Measurements from ENCODE around the gene AP1G2.
"Not testable (repeated sequence)": the region's sequence is repeated elsewhere in the genome, so short reads cannot be mapped to it uniquely, and the experiment has no call there.

Gene AP1G2

DNA sequence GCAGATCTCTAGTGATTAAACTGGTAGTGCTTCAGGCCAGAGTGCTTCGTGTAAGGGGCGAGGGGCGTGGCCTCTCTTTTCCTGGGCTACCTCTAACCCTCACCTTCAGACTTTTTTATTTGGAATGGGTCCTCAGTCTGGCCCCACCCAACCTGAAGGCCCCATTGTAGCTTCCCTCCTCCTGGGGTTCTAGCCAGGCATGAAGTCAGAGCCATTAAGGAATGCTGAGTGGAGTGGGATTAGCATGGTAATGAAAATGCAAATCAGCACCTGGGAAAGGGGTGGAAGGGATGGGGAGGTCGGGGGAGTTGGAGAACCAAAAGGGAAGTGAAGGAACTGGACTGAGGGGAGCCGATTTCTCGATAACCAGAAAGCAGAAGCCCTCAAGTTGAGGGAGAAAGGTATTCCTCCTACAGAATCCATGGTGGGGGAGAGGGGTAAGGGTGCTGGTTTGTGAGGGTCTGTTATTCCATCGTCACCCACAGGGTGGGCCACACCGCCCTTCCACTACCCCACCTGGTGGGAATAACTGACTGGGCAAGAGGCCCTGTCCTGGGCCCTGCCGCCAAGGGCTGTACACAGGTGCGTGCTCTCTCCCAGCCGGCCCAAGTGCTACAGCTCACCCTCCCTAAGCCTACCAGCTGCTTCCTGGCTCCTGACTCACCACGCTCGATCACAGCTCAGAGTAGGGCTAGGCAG is 30.1 kb downstream of the AP1G2 start:
- DNase-seq, result no peak

DNA sequence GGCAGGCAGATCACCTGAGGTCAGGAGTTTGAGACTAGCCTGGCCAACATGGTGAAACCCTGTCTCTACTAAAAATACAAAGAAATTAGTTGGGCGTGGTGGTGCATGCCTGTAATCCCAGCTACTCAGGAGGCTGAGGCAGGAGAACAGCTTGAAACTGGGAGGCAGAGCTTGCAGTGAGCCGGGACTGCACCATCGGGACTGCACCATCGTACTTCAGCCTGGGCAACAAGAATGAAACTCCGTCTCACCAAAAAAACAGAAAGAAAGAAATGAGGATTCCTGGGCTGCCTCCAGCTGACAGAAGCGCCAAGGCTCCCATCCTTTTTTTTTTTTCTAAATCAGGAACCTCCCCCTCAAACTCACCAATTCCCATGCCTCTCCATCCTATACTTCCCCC is 30.7 kb downstream of the AP1G2 start:
- not testable (repeated sequence) for DNase-seq

GRCh38 chr14:23536494-23536893 is 31.1 kb downstream of the AP1G2 start:
- DNase-seq, result no peak

DNA sequence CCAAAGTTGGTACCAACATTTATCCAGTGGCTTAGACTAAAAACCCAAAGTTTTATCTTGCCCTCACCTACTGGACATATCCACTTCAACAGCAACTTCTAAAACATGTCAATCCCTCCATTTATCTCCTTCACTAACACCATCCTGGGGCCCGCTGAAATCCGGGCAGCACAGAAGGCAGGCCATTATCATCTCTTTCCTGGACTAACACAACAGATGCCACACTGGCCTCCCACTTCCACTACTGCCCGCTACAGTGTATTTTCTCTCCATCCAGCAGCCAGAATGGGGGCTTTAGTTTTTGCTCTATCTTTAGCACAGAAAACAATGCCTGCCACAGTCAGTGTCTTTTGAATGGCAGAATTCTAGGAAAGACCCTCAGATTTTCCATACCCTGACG is 31.6 kb downstream of the AP1G2 start:
- no peak for DNase-seq

DNA sequence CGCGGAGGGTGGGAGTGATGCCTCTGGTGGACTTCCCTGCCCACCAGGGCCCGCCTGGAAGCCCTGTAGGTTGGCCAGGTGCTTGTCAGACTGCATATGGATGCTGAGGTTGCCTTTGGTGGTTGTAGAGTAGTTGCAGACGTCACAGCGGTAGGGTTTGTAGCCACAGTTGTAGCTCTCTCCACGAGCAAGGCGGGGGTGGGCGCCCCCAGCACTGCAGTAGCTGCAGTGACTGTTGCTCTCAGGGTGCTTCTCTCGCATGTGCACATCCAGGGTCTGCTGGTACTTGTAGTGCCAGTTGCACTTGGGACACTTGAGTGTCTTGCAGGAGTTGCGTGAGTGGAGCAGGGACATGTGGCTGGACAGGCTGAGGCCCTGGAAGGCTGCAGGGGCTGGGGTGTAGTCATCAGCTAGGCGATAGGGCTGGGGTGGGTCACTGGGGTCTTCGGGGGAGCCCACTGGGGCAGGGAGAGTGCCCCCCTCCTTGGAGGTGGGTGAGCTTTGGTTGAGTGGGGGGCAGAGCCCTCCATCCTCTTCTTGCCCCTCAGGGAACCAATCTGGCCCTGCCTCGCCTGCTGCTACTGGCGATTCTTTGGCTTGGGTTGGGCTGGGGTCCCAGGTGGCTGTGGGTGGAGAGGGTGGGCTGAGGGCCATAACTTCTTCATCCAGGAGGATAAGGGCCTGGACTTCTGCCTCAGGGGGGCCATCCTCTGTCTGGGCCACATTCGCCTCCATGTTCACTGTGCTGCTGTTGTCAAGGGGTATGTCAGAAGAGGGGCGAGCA is 33.7 kb downstream of the AP1G2 start:
- no peak for DNase-seq

DNA sequence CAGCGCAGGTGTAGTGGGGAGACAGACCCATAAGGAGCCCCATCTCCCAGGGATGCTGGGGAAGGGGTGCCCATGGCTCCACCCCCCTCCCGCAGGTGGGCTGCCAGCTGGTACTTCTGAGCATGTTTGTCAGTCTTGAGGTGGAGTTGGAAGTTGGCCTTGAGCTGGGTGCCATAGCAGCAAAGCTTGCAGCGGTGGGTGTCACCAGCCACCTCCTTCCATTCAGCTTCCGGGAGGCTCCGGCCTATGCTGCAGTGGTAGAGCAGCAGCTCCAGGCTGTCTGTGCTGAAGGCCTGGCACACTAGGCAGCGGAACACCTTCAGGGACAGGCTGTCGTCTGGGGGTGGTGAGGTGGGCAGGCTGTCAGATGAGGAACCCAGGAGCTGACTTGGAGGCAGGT is 34.9 kb downstream of the AP1G2 start:
- DNase-seq, result no peak

DNA sequence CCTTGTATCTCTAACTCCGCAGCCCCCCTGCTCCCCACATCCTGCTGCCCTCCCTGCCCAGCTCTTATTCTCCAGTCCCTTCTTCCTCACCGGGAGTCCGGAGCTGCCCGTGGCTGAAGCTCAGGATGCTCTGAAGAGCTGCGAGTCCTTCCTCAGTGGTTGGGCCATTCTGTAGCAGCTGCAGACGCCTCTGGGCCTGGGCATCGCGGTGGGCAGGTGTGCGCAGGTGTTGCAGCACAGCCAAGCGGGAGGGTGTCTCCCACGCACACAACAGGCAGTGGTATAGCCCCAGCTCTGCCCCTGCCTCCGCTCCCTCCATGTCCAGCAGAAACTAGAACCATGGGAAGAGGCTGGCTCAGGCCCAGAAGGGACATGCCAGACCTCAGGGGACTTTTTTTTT is 36.2 kb downstream of the AP1G2 start:
- no peak for DNase-seq

DNA sequence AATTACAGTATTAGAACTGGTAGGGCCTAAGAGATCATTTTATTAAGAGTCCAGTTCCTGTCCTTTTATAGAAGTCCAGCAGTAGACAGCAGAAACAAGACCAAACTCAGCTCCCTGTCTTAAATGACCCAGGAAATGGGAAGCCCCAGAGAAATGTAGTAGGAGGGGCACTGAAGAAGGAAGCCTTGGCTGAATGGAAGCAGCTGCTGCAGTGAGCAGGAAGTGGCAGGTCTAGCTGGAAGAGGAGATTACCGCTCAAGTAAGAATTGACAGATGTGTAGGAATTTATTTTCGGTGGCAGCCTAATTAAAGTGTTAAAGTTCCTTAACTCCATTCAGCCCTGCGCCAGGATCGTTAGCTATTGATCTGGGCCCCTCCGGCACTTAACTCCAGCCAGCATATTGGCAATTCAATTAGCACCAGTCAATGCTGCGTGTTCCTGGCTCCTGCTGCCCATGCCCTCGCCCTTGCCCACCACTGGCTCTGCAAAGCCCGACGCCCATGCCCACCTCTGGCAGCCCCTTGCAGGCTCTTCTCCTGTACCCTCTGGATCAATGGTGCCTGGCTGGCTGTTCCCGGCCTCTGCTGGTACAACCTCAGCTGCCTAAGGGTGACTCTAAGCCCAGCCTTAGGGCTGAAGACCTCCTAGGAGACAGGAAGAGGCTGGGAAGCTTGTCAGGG is 37.1 kb downstream of the AP1G2 start:
- no peak for DNase-seq

DNA sequence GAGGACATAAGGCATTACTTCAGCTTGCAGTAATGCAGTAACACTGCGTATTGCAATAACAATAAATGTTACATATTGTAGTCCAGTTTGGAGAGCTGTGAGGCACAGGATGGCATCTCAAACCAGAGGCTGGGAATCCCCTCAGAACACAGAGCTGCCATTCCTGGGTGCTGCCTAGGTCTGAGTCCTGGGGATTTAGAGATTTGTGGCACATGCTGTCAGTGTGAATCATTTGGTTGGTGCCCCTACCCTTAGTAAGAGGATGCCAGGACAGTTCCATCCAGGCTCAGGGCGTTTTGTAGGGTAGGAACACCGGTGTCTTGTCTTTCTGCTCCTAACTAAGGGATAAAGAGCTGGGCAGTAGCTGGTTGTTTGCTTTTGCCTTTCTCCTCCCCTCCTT is 38.6 kb downstream of the AP1G2 start:
- DNase-seq, result no peak

- DNase-seq, result no peak
Measured at GRCh38 chr14:23528555-23528954, 39.0 kb downstream of the AP1G2 start.

DNA sequence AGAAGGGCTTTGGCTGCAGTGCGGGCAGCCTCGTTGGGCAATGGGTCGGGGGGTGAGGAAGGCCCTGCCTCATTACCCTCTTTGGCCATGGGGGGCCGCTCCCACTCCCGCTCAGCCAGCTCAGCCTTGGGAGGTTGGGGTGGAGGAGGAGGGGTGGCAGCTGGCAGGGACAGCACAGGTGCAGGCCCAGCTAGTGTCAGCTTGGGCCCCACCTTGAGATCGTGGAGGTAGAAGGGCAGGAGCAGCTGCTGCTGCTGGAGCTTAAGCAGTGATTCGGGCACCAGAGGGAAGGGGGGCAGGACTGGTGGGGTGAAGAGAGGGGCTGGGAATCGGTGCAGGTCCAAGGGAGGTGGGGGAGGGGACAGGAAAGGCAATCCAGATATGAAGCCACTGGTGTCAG is 42.0 kb downstream of the AP1G2 start:
- peak; percentile 50 for DNase-seq

- DNase-seq, result no peak
Measured at GRCh38 chr14:23524954-23525353, 42.6 kb downstream of the AP1G2 start.

GRCh38 chr14:23523229-23524016 is 44.2 kb downstream of the AP1G2 start:
- DNase-seq, result no peak

GRCh38 chr14:23522643-23523198 is 44.9 kb downstream of the AP1G2 start:
- DNase-seq, result no peak

- no peak for DNase-seq
Measured at GRCh38 chr14:23521785-23522640, 45.6 kb downstream of the AP1G2 start.

DNA sequence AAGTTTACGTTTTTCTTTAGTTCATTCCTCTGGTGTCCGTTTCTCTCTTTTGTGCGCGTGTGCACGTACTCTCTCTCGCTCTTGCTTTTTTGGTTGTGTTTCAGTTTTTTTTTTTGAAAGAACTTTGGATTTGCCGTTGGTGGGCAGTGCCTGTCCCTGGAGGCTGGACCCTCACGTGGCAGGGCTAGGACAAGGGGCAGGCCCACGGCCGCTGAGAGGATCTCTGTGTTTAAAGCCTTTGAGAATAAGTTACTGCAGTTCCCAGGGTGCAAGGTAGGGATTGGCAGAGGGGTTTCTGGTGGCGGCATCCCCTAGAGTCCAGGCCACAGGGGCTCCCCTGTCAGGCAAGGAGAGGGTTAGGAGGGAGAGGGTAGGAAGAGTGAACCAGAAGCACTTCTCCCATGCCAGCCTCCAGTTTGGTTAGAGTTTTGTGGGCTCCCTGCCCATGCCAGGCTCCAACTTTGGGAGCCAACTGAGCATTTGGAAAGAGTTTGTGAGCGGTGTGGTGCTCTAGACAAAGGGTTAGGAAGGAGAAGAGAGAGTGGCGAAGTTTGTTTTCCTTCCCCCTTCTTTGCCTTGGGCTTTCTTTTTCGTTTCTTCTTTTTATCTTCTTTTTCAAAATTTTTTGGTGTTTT is 46.6 kb downstream of the AP1G2 start:
- DNase-seq, result no peak

GRCh38 chr14:23518709-23519108 is 48.9 kb downstream of the AP1G2 start:
- DNase-seq, result no peak

DNA sequence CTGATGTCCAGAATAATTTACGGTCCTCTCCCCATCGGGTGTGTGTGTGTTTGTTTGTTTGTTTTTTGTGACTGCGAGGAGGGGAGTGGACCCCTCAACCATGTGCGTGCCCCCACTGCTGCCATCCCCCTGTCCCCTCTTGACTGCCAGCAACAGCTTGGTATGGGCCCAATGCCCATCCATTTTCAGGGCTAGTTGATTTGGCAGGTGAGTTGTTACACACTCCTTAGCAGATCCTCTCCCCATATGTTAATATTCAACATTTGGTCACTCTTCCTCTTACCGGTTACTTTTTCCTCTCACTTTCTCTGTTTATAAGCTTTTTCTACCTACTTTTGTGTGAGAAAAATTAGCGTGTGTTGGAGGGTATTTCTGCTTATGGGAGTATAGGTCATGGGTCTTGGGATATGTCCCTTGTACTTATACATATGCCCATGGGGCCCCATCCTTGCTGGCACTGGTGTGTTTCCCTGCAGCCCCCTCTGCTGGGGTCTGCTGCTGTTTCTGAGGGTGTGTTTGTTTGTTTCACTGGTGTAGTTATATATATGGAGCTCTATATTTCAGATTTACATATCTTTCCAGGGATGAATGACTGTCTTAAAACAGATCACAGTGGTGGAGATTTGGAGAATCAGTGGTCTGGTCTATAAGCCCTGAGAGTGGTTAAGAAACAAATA is 49.8 kb downstream of the AP1G2 start:
- DNase-seq, result no peak

DNA sequence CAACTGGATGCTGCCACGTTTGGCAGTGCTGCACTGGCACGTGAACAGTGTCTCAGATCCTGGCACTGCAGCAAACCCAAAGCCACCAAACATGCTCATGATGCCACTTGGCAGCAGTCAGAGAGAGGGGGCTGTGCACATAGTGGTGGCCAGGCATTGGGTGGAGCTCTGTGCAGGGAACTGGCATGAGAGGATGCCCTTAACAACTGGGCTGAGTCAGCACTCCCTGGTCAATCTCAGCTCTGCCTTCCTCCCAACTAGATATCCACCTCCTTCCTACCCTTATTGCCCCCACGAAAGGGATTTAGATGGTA is 53.0 kb downstream of the AP1G2 start:
- DNase-seq, result peak; percentile 54

DNA sequence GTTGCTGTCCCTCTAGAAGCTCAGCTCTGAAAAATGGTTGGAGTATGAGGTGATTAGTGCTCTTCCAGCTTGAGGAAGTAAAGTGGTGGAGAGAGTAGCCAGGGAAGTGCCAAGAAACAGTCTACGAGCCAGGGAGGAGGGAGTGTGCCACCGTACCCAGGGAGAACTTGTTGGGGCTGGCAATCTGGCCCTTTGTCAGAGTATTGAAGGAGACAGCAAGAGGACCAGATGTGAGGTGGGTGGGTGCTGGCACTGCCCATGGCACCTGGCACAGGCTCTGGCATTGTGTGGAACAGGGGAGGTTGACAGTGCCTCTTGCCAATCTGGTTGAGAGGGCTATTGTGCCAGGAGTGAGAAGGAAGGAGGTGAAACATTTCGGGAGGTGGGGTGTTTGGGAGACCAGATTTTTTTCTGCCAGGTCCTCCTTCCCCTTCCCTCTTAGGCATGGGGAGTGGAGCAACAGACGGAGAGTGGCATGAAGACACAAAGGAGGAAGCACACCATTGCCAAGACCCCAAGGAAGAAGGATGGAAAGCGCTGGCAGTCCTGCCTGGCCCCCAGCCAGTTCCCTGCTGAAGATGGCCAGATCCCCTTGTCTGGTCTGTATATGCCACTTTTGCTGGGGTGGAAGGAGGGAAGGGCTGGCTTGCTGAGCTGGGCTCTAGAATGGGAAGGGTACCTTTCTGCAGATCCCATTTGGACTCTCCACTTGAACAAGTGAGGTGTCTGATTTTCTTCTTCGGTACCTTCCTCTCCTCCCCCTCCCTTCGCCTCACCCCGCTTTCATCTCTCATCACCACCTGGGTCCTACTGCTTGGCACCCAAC is 53.6 kb downstream of the AP1G2 start:
- peak; percentile 37 for DNase-seq
